OCI-LY1 (cell line): ENCODE results near the gene KIAA2012.

ENCODE experiments used
- H2AFZ ChIP-seq: fragments of 200-600 bp; sonication (generic), shearing (Covaris generic); 2 replicates; pipeline ENCODE4 v1.6.0; 2014; ENCODE audit warnings: antibody characterized with exemption, mild to moderate bottlenecking, low read length
- H3F3A ChIP-seq: fragments of 200-600 bp; sonication (generic), shearing (Covaris generic); 2 replicates; pipeline ENCODE4 v1.6.0; 2014; ENCODE audit warnings: mild to moderate bottlenecking, antibody characterized with exemption, low read length, moderate library complexity; ENCODE audit not compliant: insufficient read depth
- H3K27ac ChIP-seq: fragments of 200-600 bp; sonication (generic); 2 replicates; pipeline ENCODE4 v1.5.1; 2014; ENCODE audit warnings: low read length, mixed run types, mild to moderate bottlenecking, low read depth; ENCODE audit not compliant: poor library complexity, severe bottlenecking
- H3K27me3 ChIP-seq: fragments of 200-600 bp; sonication (generic); 2 replicates; pipeline ENCODE4 v1.6.0; 2014; ENCODE audit warnings: antibody characterized with exemption, mild to moderate bottlenecking, low read length, moderate library complexity; ENCODE audit not compliant: insufficient read depth
- H3K36me3 ChIP-seq: fragments of 200-600 bp; sonication (generic); 2 replicates; pipeline ENCODE4 v1.6.1; 2014; ENCODE audit warnings: mild to moderate bottlenecking, antibody characterized with exemption, low read length, moderate library complexity, mixed read lengths; ENCODE audit not compliant: insufficient read depth
- H3K4me1 ChIP-seq: fragments of 200-600 bp; sonication (generic); 2 replicates; pipeline ENCODE4 v1.5.1; 2014; ENCODE audit warnings: mild to moderate bottlenecking, low read length, moderate library complexity; ENCODE audit not compliant: insufficient read depth, severe bottlenecking
- H3K4me2 ChIP-seq: fragments of 200-600 bp; sonication (generic), shearing (Covaris generic); 2 replicates; pipeline ENCODE4 v1.6.1; 2014; ENCODE audit warnings: low read length
- H3K4me3 ChIP-seq: fragments of 200-600 bp; sonication (generic); 2 replicates; pipeline ENCODE4 v1.5.1; 2014; ENCODE audit warnings: low read length, low read depth, mild to moderate bottlenecking, mixed read lengths; ENCODE audit not compliant: poor library complexity, severe bottlenecking
- H3K79me2 ChIP-seq: fragments of 200-600 bp; shearing (Covaris generic); 2 replicates; pipeline ENCODE4 v1.6.1; 2016; ENCODE audit warnings: mixed run types, low read length, mixed read lengths; ENCODE audit not compliant: insufficient read depth
- H3K9ac ChIP-seq: fragments of 200-600 bp; sonication (generic), shearing (Covaris generic); 2 replicates; pipeline ENCODE4 v1.6.1; 2014; ENCODE audit warnings: mild to moderate bottlenecking, low read length, mixed read lengths
- H3K9me2 ChIP-seq: fragments of 200-600 bp; sonication (generic), shearing (Covaris generic); 2 replicates; pipeline ENCODE4 v1.6.1; 2014; ENCODE audit warnings: low read depth, mild to moderate bottlenecking, low read length, mixed read lengths
- H3K9me3 ChIP-seq: fragments of 200-600 bp; shearing (Covaris generic); 2 replicates; pipeline ENCODE4 v1.6.1; 2014; ENCODE audit warnings: low read length, mixed read lengths
- H4K20me1 ChIP-seq: fragments of 200-600 bp; sonication (generic), shearing (Covaris generic); 2 replicates; pipeline ENCODE4 v1.6.0; 2016; ENCODE audit warnings: mild to moderate bottlenecking, low read length; ENCODE audit not compliant: insufficient read depth
- CTCF ChIP-seq: fragments of 200-600 bp; sonication (generic), shearing (Covaris generic); IDR thresholded peaks from 2 replicates; pipeline ENCODE4 v1.5.1; 2017; ENCODE audit warnings: mild to moderate bottlenecking, antibody characterized with exemption, low read length, moderate library complexity, mixed read lengths
- EZH2 ChIP-seq: fragments of 200-600 bp; sonication (generic), shearing (Covaris generic); IDR thresholded peaks from 2 replicates; pipeline ENCODE4 v1.8.0; 2017; ENCODE audit warnings: borderline replicate concordance, mixed run types, mild to moderate bottlenecking, antibody characterized with exemption, low read length, moderate library complexity, mixed read lengths

KIAA2012 gene

GRCh38 chr2:202172439-202173211 is 99.6 kb downstream of the KIAA2012 start:
- Histone ChIP-seq H3K27ac (no peak overlapping the region), H3K4me3 (no peak overlapping the region), H3K9me2 (no peaks in the 10 kb centered on the region), H3K4me2 (no peak overlapping the region), H2AFZ (no peak overlapping the region), H3K9me3 (no peaks in the 10 kb centered on the region), H3K9ac (no peak overlapping the region), H3K36me3 (no peaks in the 10 kb centered on the region), H4K20me1 (no peaks in the 10 kb centered on the region), H3K27me3 (no peaks in the 10 kb centered on the region), H3K79me2 (no peaks in the 10 kb centered on the region), H3F3A (no peaks in the 10 kb centered on the region), H3K4me1 (no peaks in the 10 kb centered on the region)
- TF ChIP-seq CTCF: no peak
- TF ChIP-seq EZH2: no peak

GRCh38 chr2:202178346-202178958 is 105.4 kb downstream of the KIAA2012 start:
- Histone ChIP-seq H2AFZ (no peak overlapping the region), H3K4me1 (no peaks in the 10 kb centered on the region), H4K20me1 (no peaks in the 10 kb centered on the region), H3K4me2 (no peak overlapping the region), H3K9me2 (no peaks in the 10 kb centered on the region), H3K9ac (no peak overlapping the region), H3K27me3 (no peaks in the 10 kb centered on the region), H3K79me2 (no peaks in the 10 kb centered on the region), H3K9me3 (no peaks in the 10 kb centered on the region), H3K36me3 (no peaks in the 10 kb centered on the region), H3K4me3 (no peak overlapping the region), H3K27ac (no peak overlapping the region), H3F3A (no peaks in the 10 kb centered on the region)
- TF ChIP-seq CTCF (peak; percentile 85), EZH2 (no peak)

GRCh38 chr2:202184557-202184956 is 111.5 kb downstream of the KIAA2012 start:
- Histone ChIP-seq H3K4me2 (no peak overlapping the region), H3K9me3 (no peaks in the 10 kb centered on the region), H3K36me3 (no peaks in the 10 kb centered on the region), H4K20me1 (no peaks in the 10 kb centered on the region), H3K27me3 (no peaks in the 10 kb centered on the region), H3K9me2 (no peaks in the 10 kb centered on the region), H3K4me3 (no peak overlapping the region), H3K79me2 (no peaks in the 10 kb centered on the region), H2AFZ (no peak overlapping the region), H3K27ac (no peak overlapping the region), H3K9ac (no peak overlapping the region), H3F3A (no peaks in the 10 kb centered on the region), H3K4me1 (no peaks in the 10 kb centered on the region)
- TF ChIP-seq CTCF (no peak), EZH2 (no peak)
